ENCODE results near the gene TCF7L1.

TCF7L1 gene

GRCh38 chr2:85257970-85258605 lies 124.9 kb downstream of the TCF7L1 start:
- no peak for TF ChIP-seq CTCF (IDR thresholded peaks at IDR 0.05)
- Histone ChIP-seq H3K27ac (no peak overlapping the region), H3K27me3 (peaks cover 3% of the 10 kb centered on the region), H3K4me3 (ENCODE audit: low read depth in 1 of 2, low read length in 1 of 2) (no peak overlapping the region), H3K4me1 (ENCODE audit: control insufficient read depth in 1 of 2, insufficient read depth in 1 of 2, low read depth in 1 of 2, low read length in 1 of 2) (no peaks in the 10 kb centered on the region), H3K36me3 (no peaks in the 10 kb centered on the region), H3K9me3 (no peaks in the 10 kb centered on the region)

GRCh38 chr2:85259101-85259590 lies 126.0 kb downstream of the TCF7L1 start:
- no peak for TF ChIP-seq CTCF (IDR thresholded peaks at IDR 0.05)
- no peaks in the 10 kb centered on the region for H3K36me3 ChIP-seq
- peaks cover 8% of the 10 kb centered on the region for H3K27me3 ChIP-seq
- no peak overlapping the region for H3K27ac ChIP-seq
- no peak overlapping the region for H3K4me3 ChIP-seq (ENCODE audit: low read depth in 1 of 2, low read length in 1 of 2)
- H3K9me3 ChIP-seq = no peaks in the 10 kb centered on the region
- H3K4me1 ChIP-seq (ENCODE audit: control insufficient read depth in 1 of 2, insufficient read depth in 1 of 2, low read depth in 1 of 2, low read length in 1 of 2) = no peaks in the 10 kb centered on the region

GRCh38 chr2:85259879-85260278 lies 126.7 kb downstream of the TCF7L1 start:
- Histone ChIP-seq H3K4me3 (ENCODE audit: low read depth in 1 of 2, low read length in 1 of 2) (no peak overlapping the region), H3K27me3 (peaks cover 12% of the 10 kb centered on the region), H3K9me3 (no peaks in the 10 kb centered on the region), H3K4me1 (ENCODE audit: control insufficient read depth in 1 of 2, insufficient read depth in 1 of 2, low read depth in 1 of 2, low read length in 1 of 2) (no peaks in the 10 kb centered on the region), H3K36me3 (no peaks in the 10 kb centered on the region), H3K27ac (no peak overlapping the region)
- no peak for TF ChIP-seq CTCF (IDR thresholded peaks at IDR 0.05)

GRCh38 chr2:85263591-85263990 lies 130.4 kb downstream of the TCF7L1 start:
- no peak overlapping the region for H3K27ac ChIP-seq
- TF ChIP-seq CTCF (IDR thresholded peaks at IDR 0.05) = no peak
- H3K27me3 ChIP-seq = peaks cover 15% of the 10 kb centered on the region
- no peaks in the 10 kb centered on the region for H3K4me1 ChIP-seq (ENCODE audit: control insufficient read depth in 1 of 2, insufficient read depth in 1 of 2, low read depth in 1 of 2, low read length in 1 of 2)
- no peak overlapping the region for H3K4me3 ChIP-seq (ENCODE audit: low read depth in 1 of 2, low read length in 1 of 2)
- H3K9me3 ChIP-seq = no peaks in the 10 kb centered on the region
- H3K36me3 ChIP-seq = no peaks in the 10 kb centered on the region

- Histone ChIP-seq H3K9me3 (no peaks in the 10 kb centered on the region), H3K27me3 (peaks cover 15% of the 10 kb centered on the region), H3K36me3 (no peaks in the 10 kb centered on the region), H3K4me1 (ENCODE audit: control insufficient read depth in 1 of 2, insufficient read depth in 1 of 2, low read depth in 1 of 2, low read length in 1 of 2) (no peaks in the 10 kb centered on the region), H3K4me3 (ENCODE audit: low read depth in 1 of 2, low read length in 1 of 2) (no peak overlapping the region), H3K27ac (no peak overlapping the region)
- no peak for TF ChIP-seq CTCF (IDR thresholded peaks at IDR 0.05)
Observed at GRCh38 chr2:85264471-85264870, 131.3 kb downstream of the TCF7L1 start.
